Osteoblast (primary cell): Measurements from ENCODE around the gene DPP7. TPM values are rescaled to one million over a fixed set of nuclear protein-coding genes. Genes with fewer than 3 reads are reported as not detected.

Experiments
- DNase-seq: peaks from one replicate; pipeline ENCODE4 v3.0.0; 2011; ENCODE audit warnings: low spot score, mixed read lengths; ENCODE audit not compliant: insufficient read length; ENCODE audit errors: missing footprints
- H2AFZ ChIP-seq: 2 replicates; pipeline ENCODE4 v1.6.0; 2011; ENCODE audit warnings: mild to moderate bottlenecking, low read length
- H3K27ac ChIP-seq: 2 replicates; pipeline ENCODE4 v1.5.1; 2011; ENCODE audit warnings: mild to moderate bottlenecking, low read depth, low read length, moderate library complexity
- H3K27me3 ChIP-seq: 2 replicates; pipeline ENCODE4 v1.6.0; 2012; ENCODE audit warnings: mild to moderate bottlenecking, control low read depth, inconsistent platforms, low read length, moderate library complexity; ENCODE audit not compliant: insufficient read depth
- H3K36me3 ChIP-seq: 2 replicates; pipeline ENCODE4 v1.5.1; 2011; ENCODE audit warnings: mild to moderate bottlenecking, low read length, control low read depth, moderate library complexity; ENCODE audit not compliant: insufficient read depth
- H3K4me1 ChIP-seq: 2 replicates; pipeline ENCODE4 v1.5.1; 2011; ENCODE audit warnings: mild to moderate bottlenecking, low read length, control low read depth, moderate library complexity; ENCODE audit not compliant: insufficient read depth
- H3K4me2 ChIP-seq: 2 replicates; pipeline ENCODE4 v1.6.0; 2011; ENCODE audit warnings: mild to moderate bottlenecking, low read length; ENCODE audit not compliant: insufficient read depth
- H3K4me3 ChIP-seq: fragments of 200-600 bp; sonication (generic); 3 replicates; pipeline ENCODE4 v1.5.1; 2012; ENCODE audit warnings: mild to moderate bottlenecking, low read length, inconsistent platforms; ENCODE audit not compliant: insufficient read depth
- H3K79me2 ChIP-seq: 2 replicates; pipeline ENCODE4 v1.6.0; 2012; ENCODE audit warnings: mild to moderate bottlenecking, low read length, control low read depth, inconsistent platforms; ENCODE audit not compliant: insufficient read depth
- H3K9me3 ChIP-seq: 2 replicates; pipeline ENCODE4 v1.5.1; 2011; ENCODE audit warnings: low read depth, low read length, control low read depth
- H4K20me1 ChIP-seq: 2 replicates; pipeline ENCODE4 v1.6.0; 2012; ENCODE audit warnings: mild to moderate bottlenecking, low read length, control low read depth; ENCODE audit not compliant: insufficient read depth
- total RNA-seq: library from RNA; depleted of rRNA; stranded (reverse); fragments of >200 nt; gene quantifications from 2 replicates; pipeline ENCODE4 v1.2.3, GENCODE V29; 2012
- TF ChIP-seq, protein P1 (sequence below): IDR thresholded peaks from 2 replicates; pipeline ENCODE4 v1.5.1; 2011; ENCODE audit warnings: mild to moderate bottlenecking, low read depth, low read length, moderate library complexity; ENCODE audit errors: extremely low read depth

The DPP7 gene
- total RNA-seq, 1 donor: 74.6 TPM

DNA sequence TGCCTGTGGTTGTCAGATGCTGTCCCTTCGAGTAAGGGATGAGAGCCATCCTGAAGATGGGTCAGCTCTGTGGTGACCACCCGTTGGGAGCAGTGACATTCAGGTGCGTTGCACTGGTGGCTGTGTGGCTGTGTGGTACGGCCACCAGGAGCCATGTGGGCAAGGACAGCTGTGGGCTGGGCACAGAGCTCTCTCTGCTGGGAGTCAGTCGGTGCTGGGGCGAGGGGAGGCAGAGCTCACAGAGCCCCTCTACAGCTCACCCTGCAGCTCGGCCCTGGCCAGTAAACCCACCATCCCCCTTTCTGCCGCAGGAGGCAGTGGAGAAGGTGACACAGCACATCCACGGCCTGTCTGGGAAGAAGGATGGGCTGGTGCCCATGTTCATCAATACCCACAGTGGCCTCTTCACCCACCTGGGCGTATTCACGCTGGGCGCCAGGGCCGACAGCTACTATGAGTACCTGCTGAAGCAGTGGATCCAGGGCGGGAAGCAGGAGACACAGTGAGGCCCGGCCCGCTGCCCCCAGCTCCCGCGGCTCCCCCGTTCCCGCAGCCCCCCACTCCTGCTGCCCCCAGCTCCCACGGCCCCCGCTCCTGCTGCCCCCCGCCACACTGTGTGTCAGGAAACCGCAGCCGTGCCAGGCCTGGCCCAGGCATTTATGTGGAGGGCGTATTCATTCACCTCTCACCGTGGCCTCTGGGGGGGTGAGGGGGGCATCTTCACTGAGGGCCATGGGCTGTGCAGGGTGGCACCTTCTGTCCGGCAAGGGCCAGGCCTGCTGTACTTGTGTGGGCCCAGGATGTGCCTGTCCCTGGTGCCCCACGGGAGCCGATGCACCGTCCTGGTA is 8.5 kb downstream of the DPP7 start:
- TF ChIP-seq, protein P1, sequence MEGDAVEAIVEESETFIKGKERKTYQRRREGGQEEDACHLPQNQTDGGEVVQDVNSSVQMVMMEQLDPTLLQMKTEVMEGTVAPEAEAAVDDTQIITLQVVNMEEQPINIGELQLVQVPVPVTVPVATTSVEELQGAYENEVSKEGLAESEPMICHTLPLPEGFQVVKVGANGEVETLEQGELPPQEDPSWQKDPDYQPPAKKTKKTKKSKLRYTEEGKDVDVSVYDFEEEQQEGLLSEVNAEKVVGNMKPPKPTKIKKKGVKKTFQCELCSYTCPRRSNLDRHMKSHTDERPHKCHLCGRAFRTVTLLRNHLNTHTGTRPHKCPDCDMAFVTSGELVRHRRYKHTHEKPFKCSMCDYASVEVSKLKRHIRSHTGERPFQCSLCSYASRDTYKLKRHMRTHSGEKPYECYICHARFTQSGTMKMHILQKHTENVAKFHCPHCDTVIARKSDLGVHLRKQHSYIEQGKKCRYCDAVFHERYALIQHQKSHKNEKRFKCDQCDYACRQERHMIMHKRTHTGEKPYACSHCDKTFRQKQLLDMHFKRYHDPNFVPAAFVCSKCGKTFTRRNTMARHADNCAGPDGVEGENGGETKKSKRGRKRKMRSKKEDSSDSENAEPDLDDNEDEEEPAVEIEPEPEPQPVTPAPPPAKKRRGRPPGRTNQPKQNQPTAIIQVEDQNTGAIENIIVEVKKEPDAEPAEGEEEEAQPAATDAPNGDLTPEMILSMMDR: no peak
- Histone ChIP-seq H3K79me2 (no peaks in the 10 kb centered on the region), H3K4me3 (no peak overlapping the region), H4K20me1 (peaks cover 15% of the 10 kb centered on the region), H3K27me3 (no peaks in the 10 kb centered on the region), H3K4me2 (no peak overlapping the region), H3K4me1 (no peaks in the 10 kb centered on the region), H2AFZ (no peak overlapping the region), H3K36me3 (peaks cover 50% of the 10 kb centered on the region), H3K9me3 (no peaks in the 10 kb centered on the region), H3K27ac (no peak overlapping the region)
- DNase-seq: peak; percentile 66

DNA sequence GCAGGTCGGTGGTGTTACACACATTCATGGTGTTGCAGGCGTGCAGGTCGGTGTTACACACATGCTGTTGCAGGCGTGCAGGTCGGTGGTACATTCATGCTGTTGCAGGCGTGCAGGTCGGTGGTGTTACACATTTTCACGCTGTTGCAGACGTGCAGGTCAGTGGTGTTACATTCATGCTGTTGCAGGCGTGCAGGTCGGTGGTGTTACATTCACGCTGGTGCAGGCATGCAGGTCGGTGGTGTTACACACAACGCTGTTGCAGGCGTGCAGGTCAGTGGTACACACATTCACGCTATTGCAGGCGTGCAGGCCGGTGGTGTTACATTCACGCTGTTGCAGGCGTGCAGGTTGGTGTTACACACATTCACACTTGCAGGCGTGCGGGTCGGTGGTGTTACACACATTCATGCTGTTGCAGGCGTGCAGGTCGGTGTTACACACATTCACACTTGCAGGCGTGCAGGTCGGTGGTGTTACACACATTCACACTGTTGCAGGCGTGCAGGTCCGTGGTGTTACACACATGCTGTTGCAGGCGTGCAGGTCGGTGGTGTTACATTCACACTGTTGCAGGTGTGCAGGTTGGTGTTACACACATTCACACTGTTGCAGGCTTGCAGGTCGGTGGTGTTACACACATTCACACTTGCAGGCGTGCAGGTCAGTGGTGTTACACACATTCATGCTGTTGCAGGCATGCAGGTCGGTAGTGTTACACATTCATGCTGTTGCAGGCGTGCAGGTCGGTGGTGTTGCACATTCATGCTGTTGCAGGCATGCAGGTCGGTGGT is 11.1 kb downstream of the DPP7 start:
- Histone ChIP-seq H4K20me1 (peaks cover 15% of the 10 kb centered on the region), H3K27me3 (no peaks in the 10 kb centered on the region), H3K36me3 (peaks cover 59% of the 10 kb centered on the region), H3K27ac (no peak overlapping the region), H3K4me2 (no peak overlapping the region), H3K79me2 (no peaks in the 10 kb centered on the region), H3K9me3 (no peaks in the 10 kb centered on the region), H3K4me1 (no peaks in the 10 kb centered on the region), H2AFZ (no peak overlapping the region), H3K4me3 (no peak overlapping the region)
- peak; percentile 51 for DNase-seq
- TF ChIP-seq, protein P1: no peak

GRCh38 chr9:137099231-137099630 is 15.3 kb downstream of the DPP7 start:
- H3K4me1 ChIP-seq: no peaks in the 10 kb centered on the region
- peaks cover 63% of the 10 kb centered on the region for H3K36me3 ChIP-seq
- TF ChIP-seq, protein P1: no peak
- no peak overlapping the region for H3K27ac ChIP-seq
- no peak overlapping the region for H3K4me2 ChIP-seq
- no peak overlapping the region for H3K4me3 ChIP-seq
- no peaks in the 10 kb centered on the region for H3K9me3 ChIP-seq
- peaks cover 15% of the 10 kb centered on the region for H4K20me1 ChIP-seq
- H3K79me2 ChIP-seq: no peaks in the 10 kb centered on the region
- DNase-seq: no peak
- H3K27me3 ChIP-seq: no peaks in the 10 kb centered on the region
- H2AFZ ChIP-seq: no peak overlapping the region
